ENCODE results near the gene ZNF579. TPM values are rescaled to one million over a fixed set of nuclear protein-coding genes. Genes with fewer than 3 reads are reported as not detected.
A peak's percentile ranks its signal among the peaks of the same experiment; 100 is the strongest.

The ZNF579 gene
- 4.7 TPM for total RNA-seq
- 10 to 100 TPM; 11.0 to 18.5 (median 14.1) TPM for polyA plus RNA-seq (ENCODE audit: insufficient read depth in 1 of 8, insufficient read length in 8 of 8, low replicate concordance in 1 of 8)
- long read RNA-seq, donor 1, partial matches to known transcripts, result 0 of 3 reads
- long read RNA-seq, donor 1, other reads (novel, unspliced or antisense), result 0 of 3 reads
- long read RNA-seq, donor 2, result 0 reads
- long read RNA-seq, donor 3, transcript ZNF579-201 (2 exons, 2,899 nt), result major isoform, 6 of 6 reads
- long read RNA-seq, donor 3, partial matches to known transcripts, result 0 of 6 reads
- long read RNA-seq, donor 3, other reads (novel, unspliced or antisense), result 0 of 6 reads
- long read RNA-seq, donor 4, partial matches to known transcripts, result 11 of 13 reads
- long read RNA-seq, donor 4, other reads (novel, unspliced or antisense), result 0 of 13 reads
- long read RNA-seq, donor 5, transcript ZNF579-201 (2 exons, 2,899 nt), result major isoform, 11 of 11 reads
- long read RNA-seq, donor 5, partial matches to known transcripts, result 0 of 11 reads
- long read RNA-seq, donor 5, other reads (novel, unspliced or antisense), result 0 of 11 reads
- long read RNA-seq, donor 6, partial matches to known transcripts, result 0 of 4 reads
- long read RNA-seq, donor 6, other reads (novel, unspliced or antisense), result 0 of 4 reads
- long read RNA-seq, donor 7, transcript ZNF579-201 (2 exons, 2,899 nt), result major isoform, 9 of 9 reads
- long read RNA-seq, donor 7, partial matches to known transcripts, result 0 of 9 reads
- long read RNA-seq, donor 7, other reads (novel, unspliced or antisense), result 0 of 9 reads
- long read RNA-seq, donor 8, result 0 reads
- long read RNA-seq, donor 9, transcript ZNF579-201 (2 exons, 2,899 nt), result major isoform, 7 of 7 reads
- long read RNA-seq, donor 9, partial matches to known transcripts, result 0 of 7 reads
- long read RNA-seq, donor 9, other reads (novel, unspliced or antisense), result 0 of 7 reads
- long read RNA-seq, donor 10, transcript ZNF579-201 (2 exons, 2,899 nt), result major isoform, 5 of 5 reads
- long read RNA-seq, donor 10, partial matches to known transcripts, result 0 of 5 reads
- long read RNA-seq, donor 10, other reads (novel, unspliced or antisense), result 0 of 5 reads
- long read RNA-seq, donor 11, partial matches to known transcripts, result 0 of 2 reads
- long read RNA-seq, donor 11, other reads (novel, unspliced or antisense), result 0 of 2 reads

GRCh38 chr19:55580628-55581144, at the start of gene ZNF579:
ZNF579 (minus strand) TSS chr19:55580848; CDS start chr19:55579639, 1,209 bp downstream.
- WGBS (ENCODE audit: insufficient coverage), result 0% methylated on average over 4 of the region's 24 CpGs
- H3K4me1 ChIP-seq (ENCODE audit: control insufficient read depth, insufficient read depth, low read length), result peaks cover 17% of the 10 kb centered on the region

DNA sequence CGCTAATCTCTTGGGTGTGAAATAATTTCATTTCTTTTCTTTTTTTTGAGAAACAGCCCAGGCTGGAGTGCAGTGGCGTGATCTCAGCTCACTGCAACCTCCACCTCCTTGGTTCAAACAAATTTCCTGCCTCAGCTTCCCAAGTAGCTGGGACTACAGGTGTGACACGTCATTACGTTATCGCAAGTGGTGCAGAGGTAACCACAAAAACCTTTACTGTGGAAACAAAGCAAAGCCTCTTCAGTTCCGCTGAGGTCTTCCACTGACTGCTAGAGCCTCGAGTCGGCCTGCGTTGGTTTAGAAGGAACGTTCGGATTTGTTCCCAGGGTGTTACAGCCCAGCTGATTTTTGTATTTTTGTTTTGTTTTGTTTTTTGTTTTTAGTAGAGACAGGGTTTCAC, 45.7 kb upstream of the ZNF579 start:
- Histone ChIP-seq H3K9me3 (replicated peaks; ENCODE audit: control insufficient read depth, low read depth, low read length) (no peaks in the 10 kb centered on the region), H3K27ac (ENCODE audit: low read length) (no peak overlapping the region), H3K27me3 (ENCODE audit: control insufficient read depth, insufficient read depth, low read length) (no peaks in the 10 kb centered on the region), H3K4me3 (ENCODE audit: low read length) (no peak overlapping the region), H3K4me1 (ENCODE audit: control insufficient read depth, insufficient read depth, low read length) (peaks cover 15% of the 10 kb centered on the region), H3K36me3 (ENCODE audit: control insufficient read depth, insufficient read depth, low read length) (peaks cover 3% of the 10 kb centered on the region)
- WGBS (ENCODE audit: insufficient coverage), result 88% methylated on average over 10 of the region's 11 CpGs
- no peak for DNase-seq

More at GRCh38 chr19:55580628-55581144, at the start of gene ZNF579:
- no peaks in the 10 kb centered on the region for H3K27me3 ChIP-seq (ENCODE audit: control insufficient read depth, insufficient read depth, low read length)
- H3K4me3 ChIP-seq (ENCODE audit: low read length), result peak within 1 kb of the TSS; percentile 95
- peaks cover 21% of the 10 kb centered on the region for H3K36me3 ChIP-seq (ENCODE audit: control insufficient read depth, insufficient read depth, low read length)
- no peaks in the 10 kb centered on the region for H3K9me3 ChIP-seq (replicated peaks; ENCODE audit: control insufficient read depth, low read depth, low read length)
- H3K27ac ChIP-seq (ENCODE audit: low read length), result peak within 1 kb of the TSS; percentile 94
- peak; percentile 96 for DNase-seq

DNA sequence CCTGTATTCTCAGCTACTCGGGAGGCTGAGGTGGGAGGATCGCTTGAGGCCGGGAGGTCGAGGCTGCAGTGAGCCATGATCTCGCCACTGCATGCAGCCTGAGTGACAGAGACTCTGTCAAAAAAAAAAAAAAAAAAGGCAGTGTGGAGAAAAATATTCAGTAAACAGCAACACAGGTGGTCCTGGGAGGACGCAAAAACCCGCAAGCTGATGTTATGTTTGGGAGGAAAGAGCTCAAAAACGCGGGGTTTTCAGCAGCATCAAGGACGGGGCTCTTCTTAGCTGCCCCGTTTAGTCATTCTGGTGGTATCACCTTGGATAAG, 44.3 kb upstream of the ZNF579 start:
- 19% methylated on average over 5 of the region's 11 CpGs for WGBS (ENCODE audit: insufficient coverage)
- Histone ChIP-seq H3K36me3 (ENCODE audit: control insufficient read depth, insufficient read depth, low read length) (peaks cover 10% of the 10 kb centered on the region), H3K27ac (ENCODE audit: low read length) (peak overlapping the region; percentile 98), H3K27me3 (ENCODE audit: control insufficient read depth, insufficient read depth, low read length) (no peaks in the 10 kb centered on the region), H3K4me3 (ENCODE audit: low read length) (peak overlapping the region; percentile 71), H3K9me3 (replicated peaks; ENCODE audit: control insufficient read depth, low read depth, low read length) (no peaks in the 10 kb centered on the region), H3K4me1 (ENCODE audit: control insufficient read depth, insufficient read depth, low read length) (peaks cover 15% of the 10 kb centered on the region)
- DNase-seq, result no peak

GRCh38 chr19:55624109-55625003, 43.7 kb upstream of the ZNF579 start, which contains the start of gene ZNF784:
ZNF784 (minus strand) TSS chr19:55624566; CDS start chr19:55624561, 5 bp downstream.
- peaks cover 15% of the 10 kb centered on the region for H3K4me1 ChIP-seq (ENCODE audit: control insufficient read depth, insufficient read depth, low read length)
- peak; percentile 96 for DNase-seq
- peak within 1 kb of the TSS; percentile 71 for H3K4me3 ChIP-seq (ENCODE audit: low read length)
- no peaks in the 10 kb centered on the region for H3K9me3 ChIP-seq (replicated peaks; ENCODE audit: control insufficient read depth, low read depth, low read length)
- under 1% methylated on average over 46 of the region's 56 CpGs for WGBS (ENCODE audit: insufficient coverage)
- peaks cover 10% of the 10 kb centered on the region for H3K36me3 ChIP-seq (ENCODE audit: control insufficient read depth, insufficient read depth, low read length)
- H3K27me3 ChIP-seq (ENCODE audit: control insufficient read depth, insufficient read depth, low read length), result no peaks in the 10 kb centered on the region
- H3K27ac ChIP-seq (ENCODE audit: low read length), result peak within 1 kb of the TSS; percentile 98

DNA sequence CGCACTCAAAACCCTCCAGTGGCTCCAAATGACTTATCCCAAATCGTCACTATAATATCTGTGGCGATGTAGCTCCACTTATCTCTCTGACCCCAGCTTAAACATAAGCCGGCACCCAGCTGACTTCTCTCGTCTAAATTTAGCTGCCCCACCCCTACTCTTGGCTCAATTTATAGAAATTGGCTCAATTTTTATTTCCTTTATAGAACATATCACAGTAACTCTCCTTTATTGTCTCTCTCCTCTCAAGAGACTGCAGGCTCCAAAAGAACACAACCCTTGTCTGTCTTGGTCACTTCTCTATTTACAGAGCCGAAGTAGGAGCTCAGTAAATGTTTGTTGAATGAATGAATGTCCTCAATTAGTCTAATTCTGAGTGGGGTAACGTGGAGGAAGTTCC, 42.9 kb upstream of the ZNF579 start:
- Histone ChIP-seq H3K4me1 (ENCODE audit: control insufficient read depth, insufficient read depth, low read length) (peaks cover 15% of the 10 kb centered on the region), H3K36me3 (ENCODE audit: control insufficient read depth, insufficient read depth, low read length) (peaks cover 10% of the 10 kb centered on the region), H3K27ac (ENCODE audit: low read length) (peak overlapping the region; percentile 87), H3K9me3 (replicated peaks; ENCODE audit: control insufficient read depth, low read depth, low read length) (no peaks in the 10 kb centered on the region), H3K27me3 (ENCODE audit: control insufficient read depth, insufficient read depth, low read length) (no peaks in the 10 kb centered on the region), H3K4me3 (ENCODE audit: low read length) (peak overlapping the region; percentile 26)
- WGBS (ENCODE audit: insufficient coverage), result 50% methylated on average over 4 of the region's 7 CpGs
- peak; percentile 64 for DNase-seq

- no peak for DNase-seq
- Histone ChIP-seq H3K4me3 (ENCODE audit: low read length) (no peak overlapping the region), H3K9me3 (replicated peaks; ENCODE audit: control insufficient read depth, low read depth, low read length) (no peaks in the 10 kb centered on the region), H3K27me3 (ENCODE audit: control insufficient read depth, insufficient read depth, low read length) (no peaks in the 10 kb centered on the region), H3K27ac (ENCODE audit: low read length) (no peak overlapping the region), H3K36me3 (ENCODE audit: control insufficient read depth, insufficient read depth, low read length) (peaks cover 10% of the 10 kb centered on the region), H3K4me1 (ENCODE audit: control insufficient read depth, insufficient read depth, low read length) (peaks cover 15% of the 10 kb centered on the region)
- WGBS (ENCODE audit: insufficient coverage), result 97% methylated on average over 6 of the region's 7 CpGs
Measured at GRCh38 chr19:55623130-55623529, 42.5 kb upstream of the ZNF579 start.

DNA sequence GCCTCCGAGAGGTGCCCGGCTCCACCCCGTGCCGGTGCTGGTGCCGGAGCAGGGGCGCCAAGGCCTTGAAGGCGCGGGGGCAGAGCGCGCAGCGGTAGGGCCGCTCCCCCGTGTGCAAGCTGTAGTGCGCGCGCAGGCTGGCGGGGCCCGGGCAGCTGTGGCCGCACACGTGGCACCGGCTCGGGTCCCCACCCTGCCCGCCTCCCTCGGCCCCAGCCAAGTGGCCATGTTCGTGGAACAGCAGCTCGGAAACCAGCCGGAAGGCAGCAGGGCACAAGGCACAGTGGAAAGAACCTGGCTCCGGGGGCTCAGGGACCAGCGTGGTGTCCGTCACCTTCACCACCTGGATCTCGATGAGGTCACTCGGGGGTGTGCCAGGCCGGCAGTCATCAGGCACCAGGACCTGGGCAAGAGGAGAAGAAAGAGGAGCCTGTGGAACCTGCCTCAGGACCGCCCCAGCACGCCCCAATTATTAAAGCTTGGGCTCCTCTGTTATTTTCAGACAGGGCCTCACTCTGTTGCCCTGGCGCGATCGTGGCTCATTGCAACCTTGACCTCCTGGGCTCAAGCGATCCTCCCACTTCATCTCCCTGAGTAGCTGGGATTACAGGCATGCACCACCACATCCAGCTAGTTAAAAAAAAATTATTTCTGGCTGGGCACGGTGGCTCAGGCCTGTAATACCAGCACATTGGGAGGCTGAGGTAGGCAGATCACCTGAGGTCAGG, 41.8 kb upstream of the ZNF579 start:
- Histone ChIP-seq H3K27ac (ENCODE audit: low read length) (no peak overlapping the region), H3K4me1 (ENCODE audit: control insufficient read depth, insufficient read depth, low read length) (peaks cover 15% of the 10 kb centered on the region), H3K4me3 (ENCODE audit: low read length) (no peak overlapping the region), H3K9me3 (replicated peaks; ENCODE audit: control insufficient read depth, low read depth, low read length) (no peaks in the 10 kb centered on the region), H3K27me3 (ENCODE audit: control insufficient read depth, insufficient read depth, low read length) (no peaks in the 10 kb centered on the region), H3K36me3 (ENCODE audit: control insufficient read depth, insufficient read depth, low read length) (peaks cover 13% of the 10 kb centered on the region)
- 93% methylated on average over 40 of the region's 40 CpGs for WGBS (ENCODE audit: insufficient coverage)
- DNase-seq, result no peak

GRCh38 chr19:55621673-55622231, 41.1 kb upstream of the ZNF579 start:
- Histone ChIP-seq H3K27me3 (ENCODE audit: control insufficient read depth, insufficient read depth, low read length) (no peaks in the 10 kb centered on the region), H3K27ac (ENCODE audit: low read length) (no peak overlapping the region), H3K4me1 (ENCODE audit: control insufficient read depth, insufficient read depth, low read length) (peaks cover 15% of the 10 kb centered on the region), H3K36me3 (ENCODE audit: control insufficient read depth, insufficient read depth, low read length) (peaks cover 19% of the 10 kb centered on the region), H3K4me3 (ENCODE audit: low read length) (no peak overlapping the region), H3K9me3 (replicated peaks; ENCODE audit: control insufficient read depth, low read depth, low read length) (no peaks in the 10 kb centered on the region)
- 94% methylated on average over 50 of the region's 55 CpGs for WGBS (ENCODE audit: insufficient coverage)
- no peak for DNase-seq
